ENCODE data around the gene CTNNA2.

- TF ChIP-seq CTCF (IDR thresholded peaks at IDR 0.05): no peak
- TF ChIP-seq EP300 (IDR thresholded peaks at IDR 0.05; ENCODE audit: low read depth): no peak
Measured at GRCh38 chr2:80068038-80068731, 555.3 kb downstream of the CTNNA2 start.

Data from transverse colon (tissue), 3 donors.